H9 (cell line): Measurements from ENCODE around the gene DCP1B. TPM values are rescaled to one million over a fixed set of nuclear protein-coding genes. Genes with fewer than 3 reads are reported as not detected.

ENCODE experiments used
- DNase-seq: peaks from one replicate; pipeline ENCODE4 v3.0.0-alpha.2; 2017
- H2AFZ ChIP-seq: one replicate; pipeline ENCODE4 v1.6.1; 2013; ENCODE audit warnings: mild to moderate bottlenecking, low read length, control low read depth, moderate library complexity
- H2AK5ac ChIP-seq: 2 replicates; pipeline ENCODE4 v1.6.1; 2013; ENCODE audit warnings: low read length, control low read depth, mixed read lengths; ENCODE audit not compliant: insufficient read length
- H2BK120ac ChIP-seq: one replicate; pipeline ENCODE4 v1.6.1; 2013; ENCODE audit warnings: low read depth, mild to moderate bottlenecking, low read length, control low read depth, inconsistent platforms; ENCODE audit not compliant: poor library complexity, severe bottlenecking
- H2BK12ac ChIP-seq: 2 replicates; pipeline ENCODE4 v1.6.1; 2013; ENCODE audit warnings: low read length, control low read depth, mixed read lengths, low read depth; ENCODE audit not compliant: insufficient read length
- H2BK15ac ChIP-seq: 2 replicates; pipeline ENCODE4 v1.6.1; 2013; ENCODE audit warnings: low read depth, low read length, control low read depth
- H2BK20ac ChIP-seq: one replicate; pipeline ENCODE4 v1.6.1; 2013; ENCODE audit warnings: low read depth, mild to moderate bottlenecking, low read length, control low read depth, inconsistent platforms; ENCODE audit not compliant: poor library complexity, severe bottlenecking
- H2BK5ac ChIP-seq: 2 replicates; pipeline ENCODE4 v1.6.1; 2013; ENCODE audit warnings: low read length, control low read depth, mixed read lengths; ENCODE audit not compliant: insufficient read length
- H3K14ac ChIP-seq: 2 replicates; pipeline ENCODE4 v1.6.1; 2013; ENCODE audit warnings: low read length, control low read depth; ENCODE audit not compliant: insufficient read depth
- H3K18ac ChIP-seq: 2 replicates; pipeline ENCODE4 v1.6.1; 2013; ENCODE audit warnings: low read depth, mild to moderate bottlenecking, mixed read lengths, low read length, control low read depth; ENCODE audit not compliant: insufficient read length
- H3K23ac ChIP-seq: 2 replicates; pipeline ENCODE4 v1.6.1; 2013; ENCODE audit warnings: low read length, control low read depth, mixed read lengths, low read depth; ENCODE audit not compliant: insufficient read length
- H3K23me2 ChIP-seq: 2 replicates; pipeline ENCODE4 v1.6.1; 2013; ENCODE audit warnings: low read depth, mild to moderate bottlenecking, mixed read lengths, low read length, control low read depth; ENCODE audit not compliant: insufficient read length, poor library complexity, severe bottlenecking
- H3K27ac ChIP-seq: 2 replicates; pipeline ENCODE4 v1.5.1; 2013; ENCODE audit warnings: low read length, control low read depth, mixed read lengths, low read depth; ENCODE audit not compliant: insufficient read length
- H3K27me3 ChIP-seq: 2 replicates; pipeline ENCODE4 v1.6.1; 2013; ENCODE audit warnings: low read length, control low read depth, inconsistent platforms; ENCODE audit not compliant: insufficient read depth
- H3K4ac ChIP-seq: 2 replicates; pipeline ENCODE4 v1.6.1; 2013; ENCODE audit warnings: low read depth, mild to moderate bottlenecking, control low read depth, inconsistent platforms, low read length, moderate library complexity
- H3K4me1 ChIP-seq: 2 replicates; pipeline ENCODE4 v1.6.1; 2013; ENCODE audit warnings: low read length, control low read depth, inconsistent platforms; ENCODE audit not compliant: insufficient read depth
- H3K4me2 ChIP-seq: 2 replicates; pipeline ENCODE4 v1.6.1; 2013; ENCODE audit warnings: low read length, control low read depth, mixed read lengths; ENCODE audit not compliant: insufficient read length, insufficient read depth
- H3K56ac ChIP-seq: 2 replicates; pipeline ENCODE4 v1.6.1; 2013; ENCODE audit warnings: low read depth, mild to moderate bottlenecking, mixed read lengths, low read length, control low read depth; ENCODE audit not compliant: insufficient read length
- H3K79me1 ChIP-seq: 2 replicates; pipeline ENCODE4 v1.6.1; 2013; ENCODE audit warnings: low read depth, mild to moderate bottlenecking, moderate library complexity, low read length, control low read depth, inconsistent platforms; ENCODE audit not compliant: insufficient read depth, poor library complexity, severe bottlenecking
- H3K79me2 ChIP-seq: 2 replicates; pipeline ENCODE4 v1.6.1; 2013; ENCODE audit warnings: low read length, control low read depth, inconsistent platforms; ENCODE audit not compliant: insufficient read depth
- H3K9ac ChIP-seq: 2 replicates; pipeline ENCODE4 v1.6.1; 2013; ENCODE audit warnings: low read length, control low read depth, mixed read lengths; ENCODE audit not compliant: insufficient read length; ENCODE audit errors: extremely low read depth
- H3K9me3 ChIP-seq: one replicate; pipeline ENCODE4 v1.6.1; 2013; ENCODE audit warnings: low read depth, low read length, inconsistent platforms; ENCODE audit not compliant: control insufficient read depth
- H3T11ph ChIP-seq: one replicate; pipeline ENCODE4 v1.6.1; 2013; ENCODE audit warnings: mild to moderate bottlenecking, low read length, control low read depth, inconsistent platforms
- H4K20me1 ChIP-seq: one replicate; pipeline ENCODE4 v1.6.1; 2013; ENCODE audit not compliant: control insufficient read depth, insufficient read length, insufficient read depth
- H4K5ac ChIP-seq: 2 replicates; pipeline ENCODE4 v1.6.1; 2013; ENCODE audit warnings: low read depth, mild to moderate bottlenecking, mixed read lengths, low read length, control low read depth; ENCODE audit not compliant: insufficient read length
- H4K8ac ChIP-seq: replicated peaks from 2 replicates; pipeline ENCODE4 v1.6.1; 2013; ENCODE audit warnings: low read length, control low read depth, mixed read lengths, low read depth; ENCODE audit not compliant: insufficient read length
- H4K91ac ChIP-seq: 2 replicates; pipeline ENCODE4 v1.6.1; 2013; ENCODE audit warnings: low read depth, mild to moderate bottlenecking, moderate library complexity, mixed read lengths, low read length, control low read depth; ENCODE audit not compliant: insufficient read length
- H3K27ac Mint-ChIP-seq, 3 experiments: 2 replicates in 2 of 3; 3 replicates in 1 of 3; pipeline ENCODE4 v1.8.0; 2020 to 2021; ENCODE audit warnings: mixed read lengths in 3 of 3, mild to moderate bottlenecking in 1 of 3, moderate library complexity in 1 of 3
- H3K27me3 Mint-ChIP-seq: 2 replicates; pipeline ENCODE4 v1.8.0; 2021; ENCODE audit warnings: low read depth, mild to moderate bottlenecking, moderate library complexity, mixed read lengths
- H3K36me3 Mint-ChIP-seq, 3 experiments: 2 replicates in 2 of 3; 3 replicates in 1 of 3; pipeline ENCODE4 v1.8.0; 2020 to 2021; ENCODE audit warnings: low read depth in 3 of 3, mixed read lengths in 3 of 3; ENCODE audit not compliant: insufficient read depth in 1 of 3
- H3K4me1 Mint-ChIP-seq, 2 experiments: 2 replicates each; pipeline ENCODE4 v1.8.0; 2020; ENCODE audit warnings: mixed read lengths in 2 of 2
- H3K4me3 Mint-ChIP-seq, 2 experiments: 2 replicates in 1 of 2; 3 replicates in 1 of 2; pipeline ENCODE4 v1.8.0; 2020 to 2021; ENCODE audit warnings: mild to moderate bottlenecking in 2 of 2, mixed read lengths in 2 of 2, moderate library complexity in 1 of 2
- H3K9me3 Mint-ChIP-seq, 2 experiments: 2 replicates in 1 of 2; 3 replicates in 1 of 2; pipeline ENCODE4 v1.8.0; 2020; ENCODE audit warnings: mild to moderate bottlenecking in 2 of 2, mixed read lengths in 2 of 2, moderate library complexity in 1 of 2
- CTCF ChIP-seq: fragments of 200-600 bp; sonication (generic); conservative IDR thresholded peaks from 3 replicates; pipeline ENCODE4 v1.8.0; 2021; ENCODE audit warnings: antibody characterized with exemption, mild to moderate bottlenecking
- WGBS: extraction: QIAGEN DNeasy Blood & Tissue Kit; methylation state at CpG from one replicate; pipeline ENCODE4 v1.1.7; 2013; ENCODE audit warnings: missing lambda C conversion rate, low lambda C conversion rate, mixed read lengths; ENCODE audit not compliant: insufficient read length; ENCODE audit errors: extremely low coverage; 5-methylcytosine and 5-hydroxymethylcytosine counted together
- total RNA-seq: library from RNA; stranded (reverse); gene quantifications from 2 replicates; pipeline ENCODE4 v1.2.1, GENCODE V29; 2021

Gene DCP1B
- total RNA-seq, 1 experiment from 2014 or later = 11.2 TPM

- Histone ChIP-seq H3K27me3 (no peaks in the 10 kb centered on the region), H2BK12ac (no peak overlapping the region), H4K91ac (no peak overlapping the region), H3K9me3 (no peaks in the 10 kb centered on the region), H3T11ph (no peak overlapping the region), H3K79me2 (no peaks in the 10 kb centered on the region), H3K79me1 (no peaks in the 10 kb centered on the region), H2AK5ac (no peak overlapping the region), H4K8ac (no peak overlapping the region), H3K56ac (no peak overlapping the region), H2BK20ac (no peak overlapping the region), H3K23ac (no peak overlapping the region), H3K4ac (no peak overlapping the region), H2BK5ac (no peak overlapping the region), H4K20me1 (no peaks in the 10 kb centered on the region), H3K4me2 (no peak overlapping the region), H2AFZ (no peak overlapping the region), H3K9ac (no peak overlapping the region), H3K23me2 (no peaks in the 10 kb centered on the region), H2BK15ac (no peak overlapping the region), H2BK120ac (no peak overlapping the region), H3K27ac (no peak overlapping the region), H4K5ac (no peak overlapping the region), H3K18ac (no peak overlapping the region), H3K4me1 (no peaks in the 10 kb centered on the region), H3K14ac (no peak overlapping the region; the same call in 1 of the 2 replicates)
- DNase-seq = peak; percentile 36
- WGBS = no CpG with 5 or more reads among the region's 18 CpGs
- TF ChIP-seq CTCF = no peak
- Mint-ChIP-seq H3K27me3 (no peaks in the 10 kb centered on the region; the same call in 1 of the 2 replicates), H3K9me3 (0 out of 5 replicates have a peak, but pooled peaks cover 0 to 1% of the 10 kb centered on the region in 2 experiments), H3K36me3 (peaks cover 0 to 8% (median 0%) of the 10 kb centered on the region in 3 experiments; a peak in 2 of 7 replicates), H3K4me1 (peaks cover 10 to 33% of the 10 kb centered on the region in 2 experiments), H3K27ac (no peak overlapping the region), H3K4me3 (no peak overlapping the region)
Observed at GRCh38 chr12:1912580-1913376, 91.5 kb downstream of the DCP1B start.
